GM23248 (cell line): ENCODE data around the gene ESR2. TPM values are rescaled to one million over a fixed set of nuclear protein-coding genes. Genes with fewer than 3 reads are reported as not detected.
"Not testable (repeated sequence)": the region's sequence is repeated elsewhere in the genome, so short reads cannot be mapped to it uniquely, and the experiment has no call there.

ENCODE experiments used
- DNase-seq: peaks from one replicate; pipeline ENCODE4 v3.0.0-alpha.2; 2015
- H2AFZ ChIP-seq: fragments of 200-600 bp; sonication (generic); 2 replicates; pipeline ENCODE4 v1.6.1; 2016; ENCODE audit warnings: antibody characterized with exemption
- H3F3A ChIP-seq: fragments of 200-600 bp; sonication (generic); 2 replicates; pipeline ENCODE4 v1.6.1; 2016; ENCODE audit warnings: mild to moderate bottlenecking, antibody characterized with exemption, mixed run types; ENCODE audit not compliant: insufficient read depth
- H3K27ac ChIP-seq: fragments of 200-600 bp; sonication (generic); 2 replicates; pipeline ENCODE4 v1.5.1; 2016; ENCODE audit warnings: mild to moderate bottlenecking
- H3K27me3 ChIP-seq: fragments of 200-600 bp; sonication (generic); replicated peaks from 2 replicates; pipeline ENCODE4 v1.6.1; 2016; ENCODE audit warnings: mild to moderate bottlenecking; ENCODE audit not compliant: insufficient read depth
- H3K36me3 ChIP-seq: fragments of 200-600 bp; sonication (generic); 2 replicates; pipeline ENCODE4 v1.6.1; 2016; ENCODE audit warnings: low read depth, mild to moderate bottlenecking
- H3K4me1 ChIP-seq: fragments of 200-600 bp; sonication (generic); 2 replicates; pipeline ENCODE4 v1.6.1; 2016; ENCODE audit warnings: mild to moderate bottlenecking; ENCODE audit not compliant: insufficient read depth
- H3K4me2 ChIP-seq: fragments of 200-600 bp; sonication (generic); one replicate; pipeline ENCODE4 v1.6.1; 2016; ENCODE audit warnings: mild to moderate bottlenecking; ENCODE audit not compliant: unreplicated experiment
- H3K4me3 ChIP-seq: fragments of 200-600 bp; sonication (generic); 2 replicates; pipeline ENCODE4 v1.5.1; 2016; ENCODE audit warnings: mild to moderate bottlenecking
- H3K79me2 ChIP-seq: fragments of 200-600 bp; sonication (generic); 2 replicates; pipeline ENCODE4 v1.6.1; 2016; ENCODE audit warnings: mild to moderate bottlenecking; ENCODE audit not compliant: insufficient read depth
- H3K9ac ChIP-seq: fragments of 200-600 bp; sonication (generic); 2 replicates; pipeline ENCODE4 v1.6.1; 2016; ENCODE audit warnings: mild to moderate bottlenecking
- H3K9me2 ChIP-seq: fragments of 200-600 bp; sonication (generic); 2 replicates; pipeline ENCODE4 v1.6.1; 2016; ENCODE audit warnings: mixed run types, mild to moderate bottlenecking, moderate library complexity; ENCODE audit not compliant: insufficient read depth
- H3K9me3 ChIP-seq: fragments of 200-600 bp; sonication (generic); one replicate; pipeline ENCODE4 v1.6.1; 2017; ENCODE audit warnings: low read depth
- H4K20me1 ChIP-seq: fragments of 200-600 bp; sonication (generic); 2 replicates; pipeline ENCODE4 v1.6.0; 2016; ENCODE audit not compliant: insufficient read depth
- EZH2 ChIP-seq: fragments of 200-600 bp; sonication (generic); IDR thresholded peaks from 2 replicates; pipeline ENCODE4 v1.6.1; 2018; ENCODE audit warnings: antibody characterized with exemption, mild to moderate bottlenecking; ENCODE audit not compliant: insufficient read depth, poor library complexity, severe bottlenecking
- EZH2phosphoT487 ChIP-seq: fragments of 200-600 bp; sonication (generic); IDR thresholded peaks from 2 replicates; pipeline ENCODE4 v1.6.1; 2018; ENCODE audit warnings: antibody characterized with exemption, moderate library complexity, mild to moderate bottlenecking, low read depth; ENCODE audit not compliant: insufficient read depth
- WGBS, 2 experiments: methylation state at CpG; one replicate each; pipeline ENCODE4 v1.1.6; 2015 to 2017; ENCODE audit warnings: low lambda C conversion rate in 2 of 2, low coverage in 1 of 2; ENCODE audit errors: missing lambda C conversion rate in 2 of 2; 5-methylcytosine and 5-hydroxymethylcytosine counted together
- in situ Hi-C: fragments of 300-500 bp; cut with MboI; formaldehyde crosslinking; loops from 2 replicates; pipeline ENCODE4 v1.15.0; 2020
- polyA plus RNA-seq: library from polyadenylated mRNA; unstranded; fragments of >200 nt; fragmentation: Nextera tagmentation; extraction: Ambion mirVana; gene quantifications from 2 replicates; pipeline ENCODE4 v1.2.1, GENCODE V29; 2016
- total RNA-seq: library from RNA; depleted of rRNA; stranded (reverse); fragments of >200 nt; shearing (Covaris generic); gene quantifications from 2 replicates; pipeline ENCODE4 v1.2.3, GENCODE V29; 2014

The ESR2 gene
- total and polyA plus RNA-seq, 2 experiments from 2014 or later: not detected

DNA sequence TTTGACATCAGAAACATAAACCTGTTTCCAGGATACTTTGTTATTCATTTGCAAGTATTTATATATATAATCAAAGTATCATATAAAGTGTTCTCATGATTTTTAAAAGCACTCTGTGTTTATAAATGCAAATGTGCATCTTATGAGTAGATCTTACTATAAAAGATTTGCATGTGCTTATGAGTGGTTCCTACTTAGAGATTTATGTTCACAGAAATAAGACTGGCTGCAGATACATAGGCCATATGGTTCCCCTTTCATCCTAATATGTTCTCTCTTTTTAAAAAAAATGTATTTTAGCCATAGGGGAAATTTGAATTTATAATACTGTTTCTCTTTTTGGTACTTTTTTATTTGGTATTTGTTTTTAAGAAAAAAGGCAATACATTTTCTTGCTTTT, 174.2 kb downstream of the ESR2 start:
- H3K9me3 ChIP-seq: no peaks in the 10 kb centered on the region
- H3K9ac ChIP-seq: no peak overlapping the region
- no peaks in the 10 kb centered on the region for H3K79me2 ChIP-seq
- no peaks in the 10 kb centered on the region for H3F3A ChIP-seq
- DNase-seq: no peak
- H3K4me3 ChIP-seq: no peak overlapping the region
- H3K4me1 ChIP-seq: no peaks in the 10 kb centered on the region; the same call in 1 of the 2 replicates
- H2AFZ ChIP-seq: no peak overlapping the region
- H3K27me3 ChIP-seq: no peaks in the 10 kb centered on the region
- TF ChIP-seq EZH2phosphoT487 (no peak), EZH2 (no peak)
- in situ Hi-C loops: no loop called here
- H4K20me1 ChIP-seq: no peaks in the 10 kb centered on the region
- no peaks in the 10 kb centered on the region for H3K9me2 ChIP-seq
- no peak overlapping the region for H3K4me2 ChIP-seq
- no peak overlapping the region for H3K27ac ChIP-seq
- H3K36me3 ChIP-seq: no peaks in the 10 kb centered on the region

DNA sequence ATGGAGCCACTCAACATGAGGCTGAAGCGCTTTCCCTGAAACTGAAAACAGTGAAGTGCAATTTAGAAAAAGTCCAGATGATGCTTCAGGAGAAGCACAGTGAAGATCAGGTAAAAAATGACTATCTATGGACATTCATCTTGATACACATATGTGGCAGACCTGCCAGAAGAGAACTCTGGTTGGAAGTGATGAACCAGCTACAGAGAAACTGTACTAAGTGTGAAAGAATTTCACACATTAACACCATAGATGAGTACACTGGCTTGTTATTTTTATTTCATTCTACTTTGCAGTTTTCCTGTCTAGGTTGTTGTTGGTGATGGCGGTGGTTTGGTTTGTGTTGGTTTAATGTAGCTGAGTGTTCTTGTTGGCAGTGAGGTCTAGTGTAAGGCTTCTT, 174.7 kb downstream of the ESR2 start:
- H3K79me2 ChIP-seq: no peaks in the 10 kb centered on the region
- H3K4me2 ChIP-seq: no peak overlapping the region
- WGBS, 2 experiments: 90 to 100% methylated on average over 2 of the region's 2 CpGs
- H3K9me2 ChIP-seq: no peaks in the 10 kb centered on the region
- no peak overlapping the region for H3K4me3 ChIP-seq
- no peaks in the 10 kb centered on the region for H3F3A ChIP-seq
- no peak overlapping the region for H2AFZ ChIP-seq
- no peaks in the 10 kb centered on the region; the same call in 1 of the 2 replicates for H3K4me1 ChIP-seq
- H3K27ac ChIP-seq: no peak overlapping the region
- TF ChIP-seq EZH2phosphoT487: no peak
- TF ChIP-seq EZH2: no peak
- no peaks in the 10 kb centered on the region for H3K27me3 ChIP-seq
- in situ Hi-C loops: no loop called here
- H3K9ac ChIP-seq: no peak overlapping the region
- H3K36me3 ChIP-seq: no peaks in the 10 kb centered on the region
- DNase-seq: peak; percentile 6
- H4K20me1 ChIP-seq: no peaks in the 10 kb centered on the region
- H3K9me3 ChIP-seq: no peaks in the 10 kb centered on the region

DNA sequence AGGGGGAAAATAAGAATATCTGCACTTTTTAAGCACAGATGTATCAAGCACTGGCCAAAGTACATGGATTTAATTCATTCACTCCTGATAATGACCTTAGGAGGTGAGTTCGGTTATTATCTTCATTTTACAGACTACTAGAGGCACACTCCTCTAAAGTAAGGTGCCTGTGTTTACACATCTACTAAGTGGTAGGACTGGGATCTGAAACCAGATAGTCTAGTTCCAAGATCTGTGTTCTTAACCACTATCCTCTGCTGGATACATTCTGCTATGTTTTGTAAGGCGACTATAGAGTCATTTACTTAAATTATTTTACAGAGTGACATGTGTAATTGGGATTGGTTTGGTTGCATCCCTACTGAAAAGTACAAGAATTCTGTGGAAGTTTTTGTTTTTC, 175.3 kb downstream of the ESR2 start:
- no peaks in the 10 kb centered on the region for H3K36me3 ChIP-seq
- H2AFZ ChIP-seq: no peak overlapping the region
- TF ChIP-seq EZH2 (no peak), EZH2phosphoT487 (no peak)
- H3K4me3 ChIP-seq: no peak overlapping the region
- DNase-seq: no peak
- WGBS, 2 experiments: 92 to 94% methylated on average over 2 of the region's 2 CpGs
- H3K4me2 ChIP-seq: no peak overlapping the region
- no peaks in the 10 kb centered on the region for H3K9me3 ChIP-seq
- no peaks in the 10 kb centered on the region for H3K27me3 ChIP-seq
- no peak overlapping the region for H3K9ac ChIP-seq
- H3K79me2 ChIP-seq: no peaks in the 10 kb centered on the region
- H4K20me1 ChIP-seq: no peaks in the 10 kb centered on the region
- no peaks in the 10 kb centered on the region for H3F3A ChIP-seq
- no peak overlapping the region for H3K27ac ChIP-seq
- H3K4me1 ChIP-seq: no peaks in the 10 kb centered on the region; the same call in 1 of the 2 replicates
- no peaks in the 10 kb centered on the region for H3K9me2 ChIP-seq
- in situ Hi-C loops: no loop called here

- H3K27ac ChIP-seq: not testable (repeated sequence)
Measured at GRCh38 chr14:64118403-64118742, 175.8 kb downstream of the ESR2 start.

GRCh38 chr14:64117671-64118402, 176.3 kb downstream of the ESR2 start:
- H3K27ac ChIP-seq: no peak overlapping the region
- WGBS, 2 experiments: 75 to 77% methylated on average over 11 of the region's 11 CpGs

More at GRCh38 chr14:64118403-64118742, 175.8 kb downstream of the ESR2 start:
- 81 to 97% methylated on average over 6 to 7 of the region's 7 CpGs for WGBS, 2 experiments
- H3K27me3 ChIP-seq, H3K36me3 ChIP-seq, H3K9me2 ChIP-seq, H2AFZ ChIP-seq, H3K4me2 ChIP-seq, H3K4me3 ChIP-seq, H3K9me3 ChIP-seq, in situ Hi-C loops, H3K79me2 ChIP-seq, H4K20me1 ChIP-seq, H3K9ac ChIP-seq, H3K4me1 ChIP-seq, DNase-seq, H3F3A ChIP-seq: not testable (repeated sequence)

More at GRCh38 chr14:64117671-64118402, 176.3 kb downstream of the ESR2 start:
- DNase-seq: peak; percentile 51
- no peaks in the 10 kb centered on the region for H3K79me2 ChIP-seq
- in situ Hi-C loops: no loop called here
- H3K4me3 ChIP-seq: no peak overlapping the region
- H4K20me1 ChIP-seq: no peaks in the 10 kb centered on the region
- no peaks in the 10 kb centered on the region; the same call in 1 of the 2 replicates for H3K4me1 ChIP-seq
- no peak overlapping the region for H2AFZ ChIP-seq
- no peaks in the 10 kb centered on the region for H3K36me3 ChIP-seq
- H3K4me2 ChIP-seq: no peak overlapping the region
- TF ChIP-seq EZH2phosphoT487 (no peak), EZH2 (no peak)
- H3K9ac ChIP-seq: no peak overlapping the region
- H3K9me3 ChIP-seq: no peaks in the 10 kb centered on the region
- no peaks in the 10 kb centered on the region for H3K9me2 ChIP-seq
- no peaks in the 10 kb centered on the region for H3F3A ChIP-seq
- no peaks in the 10 kb centered on the region for H3K27me3 ChIP-seq
